Measurements from ENCODE around the gene SLC9C1.

DNA sequence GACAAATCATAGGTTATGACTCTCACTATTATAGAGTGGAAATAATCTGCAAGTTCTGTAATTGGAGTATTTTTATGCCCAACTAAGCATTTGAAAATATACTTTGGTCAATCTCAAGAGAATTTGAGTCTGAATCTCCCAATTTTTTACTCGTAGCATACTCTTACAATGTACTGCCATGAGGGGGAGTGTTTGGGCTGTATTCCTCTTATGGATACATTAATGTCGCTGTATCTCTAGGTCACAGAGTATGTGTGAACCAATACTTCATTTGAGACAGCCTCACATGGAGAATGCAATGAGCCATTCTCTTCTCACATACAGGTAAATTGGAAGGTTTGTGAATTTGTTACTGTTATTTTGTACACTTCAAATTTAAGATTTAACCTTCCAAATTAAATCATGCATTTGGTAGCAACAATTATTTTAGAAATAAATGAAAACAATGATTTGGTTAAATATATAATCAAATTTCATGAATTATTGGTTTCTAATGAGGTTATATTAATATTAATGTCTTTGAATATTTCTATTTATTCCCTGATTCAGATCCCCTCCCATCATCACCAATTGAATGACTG is 33.4 kb upstream of the SLC9C1 start:
- TF ChIP-seq, protein P1, sequence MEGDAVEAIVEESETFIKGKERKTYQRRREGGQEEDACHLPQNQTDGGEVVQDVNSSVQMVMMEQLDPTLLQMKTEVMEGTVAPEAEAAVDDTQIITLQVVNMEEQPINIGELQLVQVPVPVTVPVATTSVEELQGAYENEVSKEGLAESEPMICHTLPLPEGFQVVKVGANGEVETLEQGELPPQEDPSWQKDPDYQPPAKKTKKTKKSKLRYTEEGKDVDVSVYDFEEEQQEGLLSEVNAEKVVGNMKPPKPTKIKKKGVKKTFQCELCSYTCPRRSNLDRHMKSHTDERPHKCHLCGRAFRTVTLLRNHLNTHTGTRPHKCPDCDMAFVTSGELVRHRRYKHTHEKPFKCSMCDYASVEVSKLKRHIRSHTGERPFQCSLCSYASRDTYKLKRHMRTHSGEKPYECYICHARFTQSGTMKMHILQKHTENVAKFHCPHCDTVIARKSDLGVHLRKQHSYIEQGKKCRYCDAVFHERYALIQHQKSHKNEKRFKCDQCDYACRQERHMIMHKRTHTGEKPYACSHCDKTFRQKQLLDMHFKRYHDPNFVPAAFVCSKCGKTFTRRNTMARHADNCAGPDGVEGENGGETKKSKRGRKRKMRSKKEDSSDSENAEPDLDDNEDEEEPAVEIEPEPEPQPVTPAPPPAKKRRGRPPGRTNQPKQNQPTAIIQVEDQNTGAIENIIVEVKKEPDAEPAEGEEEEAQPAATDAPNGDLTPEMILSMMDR (IDR thresholded peaks at IDR 0.05; ENCODE audit: poor library complexity) = peak; percentile 71
- no peak for TF ChIP-seq EZH2 (IDR thresholded peaks at IDR 0.05; ENCODE audit: borderline replicate concordance)
- no peak for TF ChIP-seq EZH2phosphoT487 (IDR thresholded peaks at IDR 0.05; ENCODE audit: low read depth, severe bottlenecking, unreplicated experiment)
